ENCODE measurements around the gene TP53BP2. TPM values are rescaled to one million over a fixed set of nuclear protein-coding genes. Genes with fewer than 3 reads are reported as not detected.

TP53BP2 gene
- total and polyA plus RNA-seq, 10 of the 15 experiments (the other 5 are each of a cell fraction or from before 2014, with no cell fraction given): 1.6 to 13.7 (median 5.6) TPM

DNA sequence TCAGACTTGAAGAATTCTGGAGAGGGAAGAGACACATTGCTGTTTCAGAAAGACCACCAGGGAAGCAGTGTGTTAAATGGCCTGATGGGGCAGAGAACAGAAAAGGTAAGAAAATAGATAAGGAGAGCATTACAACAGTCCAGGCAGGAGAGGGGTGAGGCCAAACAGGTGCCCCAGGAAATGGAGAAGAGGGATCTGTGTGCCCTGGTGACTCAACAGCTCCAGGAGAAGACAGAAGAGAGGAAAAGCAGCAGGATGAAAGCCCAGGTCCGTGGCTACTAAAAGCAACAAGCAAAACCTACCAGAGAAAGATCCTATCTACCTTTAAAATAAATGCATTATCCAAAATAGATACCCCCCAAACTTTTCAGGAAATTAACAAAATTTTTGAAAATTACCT, 9.2 kb downstream of the TP53BP2 start (continued):
- TF ChIP-seq, protein P1, sequence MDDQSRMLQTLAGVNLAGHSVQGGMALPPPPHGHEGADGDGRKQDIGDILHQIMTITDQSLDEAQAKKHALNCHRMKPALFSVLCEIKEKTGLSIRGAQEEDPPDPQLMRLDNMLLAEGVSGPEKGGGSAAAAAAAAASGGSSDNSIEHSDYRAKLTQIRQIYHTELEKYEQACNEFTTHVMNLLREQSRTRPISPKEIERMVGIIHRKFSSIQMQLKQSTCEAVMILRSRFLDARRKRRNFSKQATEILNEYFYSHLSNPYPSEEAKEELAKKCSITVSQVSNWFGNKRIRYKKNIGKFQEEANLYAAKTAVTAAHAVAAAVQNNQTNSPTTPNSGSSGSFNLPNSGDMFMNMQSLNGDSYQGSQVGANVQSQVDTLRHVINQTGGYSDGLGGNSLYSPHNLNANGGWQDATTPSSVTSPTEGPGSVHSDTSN (IDR thresholded peaks at IDR 0.05; ENCODE audit: insufficient replicate concordance, low read depth, low read length): no peak
- TF ChIP-seq YBX1 (IDR thresholded peaks at IDR 0.05) (no peak), SMAD1 (IDR thresholded peaks at IDR 0.05; ENCODE audit: low read depth, partially characterized antibody) (no peak), ZNF384 (IDR thresholded peaks at IDR 0.05; ENCODE audit: borderline replicate concordance, low read depth, low read length) (no peak), POLR2A (IDR thresholded peaks at IDR 0.05; ENCODE audit: low read depth, low read length) (no peak)

DNA sequence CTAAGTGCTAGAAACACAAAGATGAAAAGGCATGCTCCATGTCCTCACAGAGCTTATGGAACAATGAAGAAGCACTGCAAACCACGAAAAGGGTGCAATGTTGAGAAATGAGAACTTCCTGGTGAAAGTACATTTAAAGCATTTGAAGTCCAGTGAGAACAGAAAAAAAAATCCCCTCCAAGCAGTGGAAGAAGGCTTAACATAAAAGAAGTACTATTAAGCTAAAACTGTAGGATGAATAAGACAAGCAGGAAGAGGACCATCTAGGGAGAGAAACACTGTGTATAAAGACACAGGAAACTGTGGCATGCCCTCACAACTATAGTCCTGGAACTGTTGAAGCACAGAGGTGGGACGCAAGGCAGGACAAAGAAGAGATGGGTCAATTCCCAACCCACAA, 10.0 kb downstream of the TP53BP2 start:
- peaks cover 4% of the 10 kb centered on the region; the same call in 1 of the 2 replicates for H3K4me1 ChIP-seq (ENCODE audit: control insufficient read depth, insufficient read depth, low read length)
- SMC1A ChIA-PET (ENCODE audit: uncharacterized antibody, unreplicated experiment): interaction anchor here (0.8 kb wide), 1 partner anchor 10 kb away, joined by 3 read pairs; no protein-coding TSS in a partner anchor
- CTCF ChIA-PET: no interaction called here
- no peak for FAIRE-seq
- no peaks in the 10 kb centered on the region for H3K9me3 ChIP-seq (replicated peaks; ENCODE audit: control insufficient read depth, insufficient read depth, low read length)
- no peak overlapping the region for H3K4me2 ChIP-seq (ENCODE audit: control insufficient read depth, insufficient read depth)
- in situ Hi-C loops (cut with MboI): no loop called here
- no peak for ATAC-seq
- H3K27me3 ChIP-seq (replicated peaks in 1 of 2; ENCODE audit: control insufficient read depth in 2 of 2, insufficient read depth in 2 of 2, low read length in 1 of 2): no peaks in the 10 kb centered on the region
- no peak overlapping the region for H3K4me3 ChIP-seq
- intact Hi-C loops (cut with micrococcal nuclease; ENCODE audit: unreplicated experiment): no loop called here
- POLR2A ChIA-PET: interaction anchor here (1.4 kb wide), 1 partner anchor 10 kb away, joined by 4 read pairs; the partner anchor contains the start of gene TP53BP2
- RAD21 ChIA-PET (ENCODE audit: unreplicated experiment): no interaction called here
- H4K20me1 ChIP-seq (ENCODE audit: control insufficient read depth, insufficient read depth): peaks cover 2% of the 10 kb centered on the region; the same call in 1 of the 2 replicates
- 25% methylated on average over 2 of the region's 2 CpGs for WGBS (ENCODE audit: insufficient coverage, insufficient replicate concordance, low lambda C conversion rate, missing lambda C conversion rate)
- no peak for DNase-seq (ENCODE audit: low read depth, low spot score)
- H3K36me3 ChIP-seq (ENCODE audit: control insufficient read depth in 2 of 2, insufficient read depth in 2 of 2, low read length in 1 of 2): no peaks in the 10 kb centered on the region
- H3K27ac ChIP-seq (ENCODE audit: control insufficient read depth, insufficient read depth): no peak overlapping the region
- H3K79me2 ChIP-seq (ENCODE audit: control insufficient read depth, insufficient read depth, low read length): no peaks in the 10 kb centered on the region; the same call in 1 of the 2 replicates
- H2AFZ ChIP-seq (ENCODE audit: control insufficient read depth, low read depth, low read length): no peak overlapping the region
- no peak overlapping the region for H3K9ac ChIP-seq (ENCODE audit: control insufficient read depth, insufficient read depth, low read length)
- BruUV-seq (replicated peaks): no TSS peak
- TF ChIP-seq SUZ12 (IDR thresholded peaks at IDR 0.05; ENCODE audit: unreplicated experiment) (no peak), ZNF207 (IDR thresholded peaks at IDR 0.05; ENCODE audit: borderline replicate concordance) (no peak), EGR1 (IDR thresholded peaks at IDR 0.05; ENCODE audit: borderline replicate concordance in 1 of 2, low read depth in 2 of 2, low read length in 2 of 2) (no peak), YBX1 (IDR thresholded peaks at IDR 0.05) (no peak), KDM1A (IDR thresholded peaks at IDR 0.05; ENCODE audit: borderline replicate concordance) (no peak), EP300 (IDR thresholded peaks at IDR 0.05; ENCODE audit: borderline replicate concordance in 1 of 2, control insufficient read depth in 1 of 2, low read depth in 2 of 2, low read length in 2 of 2) (no peak), SIN3A (IDR thresholded peaks at IDR 0.05; ENCODE audit: low read depth, low read length) (no peak)
- TF ChIP-seq, protein P2, sequence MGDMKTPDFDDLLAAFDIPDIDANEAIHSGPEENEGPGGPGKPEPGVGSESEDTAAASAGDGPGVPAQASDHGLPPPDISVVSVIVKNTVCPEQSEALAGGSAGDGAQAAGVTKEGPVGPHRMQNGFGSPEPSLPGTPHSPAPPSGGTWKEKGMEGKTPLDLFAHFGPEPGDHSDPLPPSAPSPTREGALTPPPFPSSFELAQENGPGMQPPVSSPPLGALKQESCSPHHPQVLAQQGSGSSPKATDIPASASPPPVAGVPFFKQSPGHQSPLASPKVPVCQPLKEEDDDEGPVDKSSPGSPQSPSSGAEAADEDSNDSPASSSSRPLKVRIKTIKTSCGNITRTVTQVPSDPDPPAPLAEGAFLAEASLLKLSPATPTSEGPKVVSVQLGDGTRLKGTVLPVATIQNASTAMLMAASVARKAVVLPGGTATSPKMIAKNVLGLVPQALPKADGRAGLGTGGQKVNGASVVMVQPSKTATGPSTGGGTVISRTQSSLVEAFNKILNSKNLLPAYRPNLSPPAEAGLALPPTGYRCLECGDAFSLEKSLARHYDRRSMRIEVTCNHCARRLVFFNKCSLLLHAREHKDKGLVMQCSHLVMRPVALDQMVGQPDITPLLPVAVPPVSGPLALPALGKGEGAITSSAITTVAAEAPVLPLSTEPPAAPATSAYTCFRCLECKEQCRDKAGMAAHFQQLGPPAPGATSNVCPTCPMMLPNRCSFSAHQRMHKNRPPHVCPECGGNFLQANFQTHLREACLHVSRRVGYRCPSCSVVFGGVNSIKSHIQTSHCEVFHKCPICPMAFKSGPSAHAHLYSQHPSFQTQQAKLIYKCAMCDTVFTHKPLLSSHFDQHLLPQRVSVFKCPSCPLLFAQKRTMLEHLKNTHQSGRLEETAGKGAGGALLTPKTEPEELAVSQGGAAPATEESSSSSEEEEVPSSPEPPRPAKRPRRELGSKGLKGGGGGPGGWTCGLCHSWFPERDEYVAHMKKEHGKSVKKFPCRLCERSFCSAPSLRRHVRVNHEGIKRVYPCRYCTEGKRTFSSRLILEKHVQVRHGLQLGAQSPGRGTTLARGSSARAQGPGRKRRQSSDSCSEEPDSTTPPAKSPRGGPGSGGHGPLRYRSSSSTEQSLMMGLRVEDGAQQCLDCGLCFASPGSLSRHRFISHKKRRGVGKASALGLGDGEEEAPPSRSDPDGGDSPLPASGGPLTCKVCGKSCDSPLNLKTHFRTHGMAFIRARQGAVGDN (IDR thresholded peaks at IDR 0.05): no peak
- TF ChIP-seq, protein P3, sequence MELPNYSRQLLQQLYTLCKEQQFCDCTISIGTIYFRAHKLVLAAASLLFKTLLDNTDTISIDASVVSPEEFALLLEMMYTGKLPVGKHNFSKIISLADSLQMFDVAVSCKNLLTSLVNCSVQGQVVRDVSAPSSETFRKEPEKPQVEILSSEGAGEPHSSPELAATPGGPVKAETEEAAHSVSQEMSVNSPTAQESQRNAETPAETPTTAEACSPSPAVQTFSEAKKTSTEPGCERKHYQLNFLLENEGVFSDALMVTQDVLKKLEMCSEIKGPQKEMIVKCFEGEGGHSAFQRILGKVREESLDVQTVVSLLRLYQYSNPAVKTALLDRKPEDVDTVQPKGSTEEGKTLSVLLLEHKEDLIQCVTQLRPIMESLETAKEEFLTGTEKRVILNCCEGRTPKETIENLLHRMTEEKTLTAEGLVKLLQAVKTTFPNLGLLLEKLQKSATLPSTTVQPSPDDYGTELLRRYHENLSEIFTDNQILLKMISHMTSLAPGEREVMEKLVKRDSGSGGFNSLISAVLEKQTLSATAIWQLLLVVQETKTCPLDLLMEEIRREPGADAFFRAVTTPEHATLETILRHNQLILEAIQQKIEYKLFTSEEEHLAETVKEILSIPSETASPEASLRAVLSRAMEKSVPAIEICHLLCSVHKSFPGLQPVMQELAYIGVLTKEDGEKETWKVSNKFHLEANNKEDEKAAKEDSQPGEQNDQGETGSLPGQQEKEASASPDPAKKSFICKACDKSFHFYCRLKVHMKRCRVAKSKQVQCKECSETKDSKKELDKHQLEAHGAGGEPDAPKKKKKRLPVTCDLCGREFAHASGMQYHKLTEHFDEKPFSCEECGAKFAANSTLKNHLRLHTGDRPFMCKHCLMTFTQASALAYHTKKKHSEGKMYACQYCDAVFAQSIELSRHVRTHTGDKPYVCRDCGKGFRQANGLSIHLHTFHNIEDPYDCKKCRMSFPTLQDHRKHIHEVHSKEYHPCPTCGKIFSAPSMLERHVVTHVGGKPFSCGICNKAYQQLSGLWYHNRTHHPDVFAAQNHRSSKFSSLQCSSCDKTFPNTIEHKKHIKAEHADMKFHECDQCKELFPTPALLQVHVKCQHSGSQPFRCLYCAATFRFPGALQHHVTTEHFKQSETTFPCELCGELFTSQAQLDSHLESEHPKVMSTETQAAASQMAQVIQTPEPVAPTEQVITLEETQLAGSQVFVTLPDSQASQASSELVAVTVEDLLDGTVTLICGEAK (IDR thresholded peaks at IDR 0.05; ENCODE audit: borderline replicate concordance): no peak

Data from GM12878 (cell line).